GM21717 (cell line): ENCODE measurements around the gene RTP5.

ENCODE experiments used
- ATAC-seq: cut with Tn5 transposase; IDR thresholded peaks from one replicate; pipeline ENCODE4 v1.9.1; 2021; ENCODE audit warnings: mild to moderate bottlenecking, moderate library complexity; ENCODE audit not compliant: unreplicated experiment

The RTP5 gene

DNA sequence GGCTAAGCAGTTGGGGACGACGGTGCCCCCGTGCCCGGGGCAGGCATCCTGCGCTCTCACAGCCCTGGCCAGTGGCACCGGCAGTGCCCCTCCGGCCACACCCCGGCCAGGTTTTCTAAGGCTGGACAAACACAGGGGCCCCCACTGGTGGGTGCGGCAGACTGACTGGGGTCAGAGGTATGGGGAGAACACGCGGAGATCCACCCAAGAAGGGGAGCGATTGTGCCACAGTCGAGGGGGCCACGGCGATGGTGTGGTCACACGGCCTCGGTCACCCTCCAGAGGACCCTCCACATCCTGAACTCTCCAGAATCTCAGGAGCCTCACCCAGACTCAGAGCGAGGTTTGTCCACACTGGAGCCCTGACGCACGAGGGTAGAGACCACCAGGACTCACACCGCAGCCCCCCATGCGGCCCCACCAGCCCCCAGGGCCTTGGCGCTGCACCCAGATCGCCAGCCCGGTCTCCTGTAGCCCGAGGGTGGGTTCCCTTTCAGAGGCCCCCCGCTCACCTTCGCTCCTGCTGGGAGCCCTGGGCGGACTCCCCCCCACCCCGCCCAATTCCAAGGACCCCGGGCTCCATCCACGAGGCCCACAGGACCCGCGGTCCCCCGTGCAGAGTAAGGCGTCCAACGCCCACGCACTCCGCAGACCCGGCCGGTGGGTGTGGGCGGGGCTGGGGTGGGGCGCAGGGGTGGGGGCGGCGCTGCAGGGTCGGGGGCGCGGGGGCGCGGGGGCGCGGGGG lies 26.0 kb upstream of the RTP5 start:
- ATAC-seq = peak; percentile 7

DNA sequence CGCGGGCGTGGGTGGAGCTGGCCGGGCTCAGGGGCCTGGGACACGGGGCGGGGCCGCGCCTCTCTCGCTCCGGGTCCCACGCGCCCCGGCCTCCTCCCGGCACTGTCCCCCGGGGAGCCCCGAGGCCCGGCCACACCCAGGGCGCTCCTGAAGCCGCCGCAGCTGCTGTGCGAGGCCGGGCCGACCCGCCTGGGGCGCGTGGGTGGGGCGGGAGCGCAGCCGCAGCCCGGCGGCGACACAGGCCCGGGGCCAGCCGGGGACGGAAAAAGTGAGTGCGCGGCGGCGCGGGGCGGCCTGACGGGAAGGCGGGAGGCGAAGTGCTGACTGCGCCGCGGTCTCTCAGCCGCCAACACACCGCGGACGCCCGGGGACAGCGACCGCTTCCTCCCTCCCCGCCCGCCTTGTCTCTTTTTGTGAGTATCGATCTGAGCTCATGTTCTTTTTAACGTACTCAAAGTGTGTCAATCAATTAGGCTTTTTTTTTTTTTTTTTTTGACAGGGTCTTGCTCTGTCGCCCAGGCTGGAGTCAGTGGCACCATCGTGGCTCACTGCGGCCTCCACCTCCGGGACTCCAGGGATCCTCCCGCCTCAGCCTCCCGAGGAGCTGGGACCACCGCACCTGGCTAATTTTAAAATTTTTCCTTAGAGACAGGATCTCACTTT lies 25.3 kb upstream of the RTP5 start:
- ATAC-seq = peak; percentile 69

DNA sequence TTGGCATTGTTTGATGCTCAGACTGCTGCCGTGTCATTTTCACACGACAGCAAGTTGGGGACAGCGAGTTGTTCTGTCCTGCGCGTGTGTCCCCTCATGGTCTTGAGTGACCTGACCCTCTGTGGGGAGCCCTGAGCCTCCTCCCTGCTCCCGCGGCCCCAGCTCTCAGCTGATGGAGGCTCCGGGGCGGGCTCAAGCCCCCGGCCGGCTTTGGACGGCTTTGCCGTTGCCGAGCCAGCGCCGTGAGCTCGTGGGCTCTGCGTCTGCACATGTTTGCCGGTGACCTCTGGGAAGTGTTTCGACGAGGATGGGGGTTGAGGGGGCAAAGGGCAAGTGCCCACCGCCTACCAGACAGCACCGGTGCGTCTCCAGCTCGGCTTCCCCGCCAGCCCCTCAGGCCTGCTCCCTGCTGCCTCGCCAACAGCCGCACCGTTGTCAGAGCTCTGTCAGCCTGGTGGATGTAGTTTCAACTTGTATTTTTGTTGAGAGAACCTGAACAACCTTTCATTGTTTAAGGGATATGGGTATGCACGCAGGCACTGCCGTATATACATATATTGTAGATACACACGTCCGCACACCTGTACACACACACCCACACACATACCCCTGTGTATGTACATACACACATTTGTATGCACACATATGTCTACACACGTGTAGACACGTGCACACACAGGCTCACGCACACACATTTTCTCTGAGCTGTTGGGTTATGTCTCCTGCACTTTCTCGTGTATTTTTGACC lies 24.5 kb upstream of the RTP5 start:
- no peak for ATAC-seq

DNA sequence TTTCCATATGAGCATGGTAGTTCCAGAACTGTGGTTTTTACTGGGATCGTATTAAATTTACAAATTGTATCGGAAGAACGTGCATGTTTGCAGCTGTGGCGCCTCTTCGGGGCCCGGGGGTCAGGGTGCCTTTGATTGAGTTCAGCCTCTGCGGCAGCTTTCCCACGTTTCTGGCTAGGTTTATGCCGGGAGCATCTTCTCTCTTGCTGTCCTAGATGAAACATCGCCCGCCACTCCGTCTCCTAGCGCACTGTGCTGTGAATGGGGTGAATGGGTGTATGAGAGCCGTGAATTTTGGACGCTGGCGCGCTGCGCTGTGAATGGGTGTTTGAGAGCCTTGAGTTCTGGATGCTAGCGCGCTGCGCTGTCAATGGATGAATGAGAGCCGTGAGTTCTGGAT lies 23.1 kb upstream of the RTP5 start:
- no peak for ATAC-seq

DNA sequence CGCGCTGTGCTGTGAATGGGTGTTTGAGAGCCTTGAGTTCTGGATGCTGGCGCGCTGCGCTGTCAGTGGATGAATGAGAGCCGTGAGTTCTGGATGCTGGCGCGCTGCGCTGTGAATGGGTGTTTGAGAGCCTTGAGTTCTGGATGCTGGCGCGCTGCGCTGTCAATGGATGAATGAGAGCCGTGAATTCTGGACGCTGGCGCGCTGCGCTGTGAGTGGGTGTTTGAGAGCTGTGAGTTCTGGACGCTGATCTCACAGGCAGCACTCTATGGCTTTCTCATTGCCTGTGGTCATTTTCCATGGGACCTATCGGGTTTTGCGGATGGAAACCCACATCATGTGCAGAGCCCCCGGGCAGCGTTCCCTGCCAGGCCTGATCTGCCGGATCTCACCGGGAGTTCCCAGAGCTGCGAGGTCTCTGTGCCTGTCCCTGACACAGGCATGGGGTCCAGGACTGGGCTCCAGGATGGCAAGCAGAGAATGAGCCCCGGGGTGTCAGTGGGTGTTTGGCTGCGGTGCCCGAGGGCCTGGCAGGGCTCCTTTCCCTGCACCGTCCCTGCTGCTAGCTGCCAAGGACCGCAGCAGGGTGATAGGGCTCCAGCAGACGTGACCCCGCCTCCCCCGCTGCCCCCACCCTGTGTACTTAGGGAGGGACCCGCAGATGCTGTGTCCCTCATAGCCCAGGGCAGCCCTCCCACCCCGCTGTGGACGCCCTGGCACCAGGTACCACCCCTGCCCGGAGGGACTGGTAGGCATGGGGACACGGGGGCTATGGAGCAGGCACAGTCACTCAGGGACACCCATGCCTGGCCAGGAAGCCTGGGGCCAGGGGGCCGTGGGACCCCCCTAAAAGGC lies 20.5 kb upstream of the RTP5 start:
- ATAC-seq = no peak

DNA sequence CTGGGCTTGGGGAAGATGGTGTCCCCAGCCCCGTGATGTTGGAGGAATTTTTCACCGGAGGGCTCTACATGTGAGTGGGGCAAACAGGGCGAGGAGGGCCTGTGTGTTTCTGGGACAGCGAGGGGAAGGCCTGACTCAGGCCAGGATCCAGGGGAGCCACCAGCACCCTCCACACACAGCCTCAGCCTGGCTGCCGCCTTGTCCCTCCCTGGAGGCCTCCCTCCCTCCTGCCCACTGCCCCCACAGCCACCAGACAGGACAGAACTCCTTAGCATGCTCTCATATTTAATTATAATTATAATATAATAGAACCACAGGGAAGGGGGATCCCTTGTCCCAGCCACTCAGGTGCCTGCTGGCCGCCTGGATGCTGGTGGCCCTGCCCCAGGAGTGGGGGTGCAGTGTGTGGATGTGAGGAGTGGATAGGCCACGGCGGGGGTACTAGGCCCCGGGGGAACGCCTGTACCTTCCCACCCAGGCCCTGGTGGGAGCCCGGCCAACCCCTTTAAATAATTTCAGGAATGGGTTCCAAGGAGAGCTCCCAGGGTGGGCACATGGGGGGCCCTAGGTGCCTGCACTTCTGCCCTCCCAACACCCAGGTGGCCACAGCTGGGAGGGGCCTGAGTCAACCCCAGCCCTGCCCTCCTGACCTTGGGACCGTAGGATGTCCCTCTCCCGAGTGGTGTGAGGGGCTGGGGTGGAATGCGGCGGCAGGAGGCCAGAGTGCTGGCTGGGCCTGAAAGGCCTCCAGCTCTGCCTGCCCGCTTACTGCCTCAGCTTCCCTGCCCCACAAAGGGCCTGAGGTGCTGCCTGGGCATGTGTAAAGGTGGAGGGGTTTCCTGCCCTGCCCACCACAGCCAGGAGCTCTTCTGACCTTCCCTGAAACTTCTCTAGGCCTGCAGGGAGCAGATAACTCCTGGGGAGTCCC lies 19.6 kb upstream of the RTP5 start:
- no peak for ATAC-seq

DNA sequence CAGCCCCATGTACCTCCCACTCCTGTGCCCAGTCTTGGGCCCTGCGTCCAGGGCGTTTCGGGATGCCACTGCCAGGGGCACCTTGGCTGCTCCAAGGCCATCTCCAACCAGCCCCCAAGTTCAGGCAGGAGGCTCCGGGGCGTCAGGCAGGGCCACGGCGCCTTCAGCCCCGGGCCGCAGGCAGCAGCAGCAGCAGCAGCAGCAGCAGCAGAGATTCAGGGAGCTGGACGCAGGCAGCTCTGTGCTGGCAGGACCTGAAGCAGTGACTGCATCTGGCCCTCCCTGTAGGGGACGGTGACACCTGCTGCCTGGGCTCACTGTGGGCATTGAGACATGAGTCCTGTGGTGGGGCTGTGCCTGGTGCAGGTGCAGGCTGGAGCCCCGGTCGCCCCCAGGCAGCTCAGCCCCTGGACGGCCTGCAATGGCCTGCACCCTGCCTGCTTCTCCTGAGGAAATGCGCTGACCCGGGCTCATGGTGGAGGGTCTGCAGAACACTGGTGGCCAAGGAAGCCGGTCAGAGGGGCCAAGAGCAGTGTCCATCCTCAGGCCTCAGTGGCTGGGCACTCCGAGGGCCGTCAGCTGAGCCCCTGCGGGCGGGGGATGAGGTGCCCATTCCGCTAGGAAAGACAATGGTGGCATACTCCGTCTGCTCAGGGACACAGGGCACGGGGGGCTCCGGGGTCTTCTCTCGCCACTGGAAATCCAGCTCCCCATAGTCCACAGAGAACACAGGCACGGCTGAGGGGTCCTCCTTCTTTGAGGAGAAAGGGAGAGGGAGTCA lies 18.8 kb upstream of the RTP5 start:
- no peak for ATAC-seq

DNA sequence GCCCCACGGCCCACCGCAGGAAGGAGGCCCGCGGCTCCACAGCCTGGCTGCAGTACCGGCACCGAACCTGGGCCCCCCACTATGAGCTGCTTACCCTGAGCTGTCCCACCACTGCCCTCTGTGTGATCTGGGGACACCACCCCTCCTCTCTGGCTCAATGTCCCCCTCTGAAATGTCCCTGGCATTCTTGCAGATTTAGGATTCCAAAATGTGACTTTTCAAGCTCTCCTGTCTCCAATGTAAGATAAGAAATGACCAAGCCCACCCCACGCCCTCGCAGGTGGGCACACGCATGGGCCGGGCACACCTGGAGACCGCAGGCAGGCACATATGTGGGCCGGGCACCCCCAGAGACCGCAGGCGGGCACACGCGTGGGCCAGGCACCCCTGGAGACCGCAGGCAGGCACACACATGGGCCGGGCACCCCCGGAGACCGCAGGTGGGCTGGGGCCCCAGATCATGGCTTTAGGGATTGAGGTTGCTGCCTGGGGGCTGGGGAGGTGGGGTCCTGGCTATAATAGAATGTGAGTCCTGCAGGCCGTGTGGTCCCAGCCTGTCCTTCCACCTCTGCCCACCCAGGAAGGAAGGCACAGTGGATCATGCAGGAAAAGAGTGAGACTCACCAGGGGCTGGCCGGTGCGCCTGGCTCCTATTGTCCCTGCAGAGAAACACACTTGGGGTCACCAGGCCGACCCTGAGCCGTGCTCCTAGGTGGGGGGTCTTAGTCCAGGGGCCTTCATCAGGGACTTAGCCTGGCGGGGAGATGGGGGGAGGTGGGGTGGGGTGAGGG lies 18.0 kb upstream of the RTP5 start:
- no peak for ATAC-seq

DNA sequence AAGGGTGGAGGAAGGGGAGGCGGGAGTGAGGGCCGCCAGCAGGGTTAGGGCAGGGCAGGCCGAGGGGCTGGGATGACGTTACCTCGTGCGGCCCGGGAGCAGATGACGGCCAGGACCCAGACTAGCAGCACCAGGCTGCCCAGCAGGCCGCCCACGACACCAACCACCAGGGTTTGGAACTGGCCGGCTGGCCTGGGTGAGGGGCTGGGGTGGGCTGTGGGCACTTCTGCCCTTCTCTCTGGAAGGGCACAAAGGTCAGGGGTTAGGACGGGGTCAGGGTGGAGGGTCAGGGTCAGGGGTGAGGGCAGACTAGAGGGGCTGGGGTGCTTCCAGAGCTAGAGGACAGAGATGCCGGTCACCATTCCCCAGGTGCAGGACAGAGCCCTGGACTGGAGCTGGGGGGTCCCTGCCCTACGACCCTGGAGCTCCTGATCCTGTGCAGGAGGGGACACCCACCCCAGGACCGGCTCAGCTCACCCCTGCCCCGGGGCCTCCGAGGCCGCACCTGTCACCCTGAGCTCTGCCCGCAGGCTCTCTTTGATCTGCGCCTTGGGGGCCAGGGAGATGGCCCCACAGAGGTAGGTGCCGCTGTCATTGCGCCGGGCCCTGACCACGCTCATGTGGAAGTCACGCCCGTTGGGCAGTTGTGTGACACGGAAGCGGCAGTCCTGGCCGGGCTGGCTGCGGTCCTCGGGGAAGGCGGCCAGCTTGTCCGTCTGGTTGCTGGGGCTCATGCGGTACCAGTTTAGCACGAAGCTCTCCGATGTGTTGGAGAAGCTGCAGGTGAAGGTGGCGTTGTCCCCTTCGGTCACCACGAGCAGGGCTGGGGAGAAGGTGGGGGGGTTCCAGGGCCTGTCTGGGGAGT lies 17.2 kb upstream of the RTP5 start:
- no peak for ATAC-seq

DNA sequence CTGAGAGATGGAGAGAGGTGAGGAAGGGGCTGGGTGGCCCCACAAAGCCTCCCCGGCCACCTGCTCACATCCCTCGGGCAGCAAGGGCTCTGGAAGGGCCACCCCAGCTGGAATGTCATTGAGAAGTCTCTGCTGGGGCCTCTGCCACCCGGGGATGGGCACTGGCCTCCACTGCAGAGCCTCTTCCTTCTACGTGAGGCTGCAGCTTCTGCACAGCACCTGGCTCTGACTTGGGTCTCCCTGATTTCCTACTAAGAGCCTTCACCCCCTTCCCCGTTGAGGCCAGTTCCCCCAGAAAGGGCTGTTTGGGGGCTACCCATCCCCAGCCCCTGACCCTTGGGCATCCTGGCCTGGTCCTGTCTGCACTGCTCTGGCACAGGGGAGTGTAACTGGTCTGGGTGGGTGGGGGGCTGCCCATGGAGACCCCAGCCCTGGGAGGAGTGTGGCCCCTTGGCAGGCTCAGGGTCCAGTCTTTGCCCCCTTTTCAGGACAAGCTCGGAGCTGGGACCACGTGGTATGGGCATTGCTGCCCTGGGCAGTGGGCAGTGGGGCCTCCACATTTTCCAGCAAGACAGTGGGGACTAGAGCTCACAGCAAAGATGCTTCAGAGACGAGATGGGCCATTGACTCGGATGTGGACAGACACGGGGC lies 16.4 kb upstream of the RTP5 start:
- no peak for ATAC-seq

DNA sequence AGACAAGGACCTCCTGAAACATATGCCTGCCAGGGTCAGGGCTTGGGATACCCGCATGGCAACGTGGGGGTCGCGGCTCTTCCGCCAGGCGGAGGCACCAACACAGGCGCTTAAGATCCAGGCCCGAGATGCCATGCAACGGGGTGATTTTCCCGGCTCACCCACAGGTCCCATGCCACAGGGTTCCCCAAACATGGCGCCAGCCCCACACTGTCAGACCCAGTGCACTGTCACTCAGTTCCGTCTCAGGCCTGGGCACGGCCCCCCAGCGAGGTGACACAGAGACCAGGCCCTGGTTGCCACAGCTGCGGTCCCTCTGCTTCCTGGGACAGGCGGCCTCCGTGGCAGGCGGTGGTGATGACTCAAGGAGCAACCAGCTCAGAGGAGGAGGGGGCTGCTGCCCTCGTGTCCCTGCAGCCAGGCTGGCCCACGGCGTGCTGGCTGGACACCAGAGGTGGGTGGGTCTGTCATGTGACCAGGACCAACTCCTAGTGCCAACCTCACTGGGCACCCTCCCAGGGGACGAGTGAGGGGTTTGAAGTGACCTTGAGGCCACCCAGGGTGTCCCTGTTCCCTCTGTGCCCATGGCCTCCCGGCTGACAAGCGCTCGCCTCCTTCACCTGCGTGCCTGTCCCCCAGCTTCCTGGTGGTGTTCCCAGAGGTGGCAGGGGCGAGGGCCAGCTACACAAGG lies 15.7 kb upstream of the RTP5 start:
- ATAC-seq = no peak

DNA sequence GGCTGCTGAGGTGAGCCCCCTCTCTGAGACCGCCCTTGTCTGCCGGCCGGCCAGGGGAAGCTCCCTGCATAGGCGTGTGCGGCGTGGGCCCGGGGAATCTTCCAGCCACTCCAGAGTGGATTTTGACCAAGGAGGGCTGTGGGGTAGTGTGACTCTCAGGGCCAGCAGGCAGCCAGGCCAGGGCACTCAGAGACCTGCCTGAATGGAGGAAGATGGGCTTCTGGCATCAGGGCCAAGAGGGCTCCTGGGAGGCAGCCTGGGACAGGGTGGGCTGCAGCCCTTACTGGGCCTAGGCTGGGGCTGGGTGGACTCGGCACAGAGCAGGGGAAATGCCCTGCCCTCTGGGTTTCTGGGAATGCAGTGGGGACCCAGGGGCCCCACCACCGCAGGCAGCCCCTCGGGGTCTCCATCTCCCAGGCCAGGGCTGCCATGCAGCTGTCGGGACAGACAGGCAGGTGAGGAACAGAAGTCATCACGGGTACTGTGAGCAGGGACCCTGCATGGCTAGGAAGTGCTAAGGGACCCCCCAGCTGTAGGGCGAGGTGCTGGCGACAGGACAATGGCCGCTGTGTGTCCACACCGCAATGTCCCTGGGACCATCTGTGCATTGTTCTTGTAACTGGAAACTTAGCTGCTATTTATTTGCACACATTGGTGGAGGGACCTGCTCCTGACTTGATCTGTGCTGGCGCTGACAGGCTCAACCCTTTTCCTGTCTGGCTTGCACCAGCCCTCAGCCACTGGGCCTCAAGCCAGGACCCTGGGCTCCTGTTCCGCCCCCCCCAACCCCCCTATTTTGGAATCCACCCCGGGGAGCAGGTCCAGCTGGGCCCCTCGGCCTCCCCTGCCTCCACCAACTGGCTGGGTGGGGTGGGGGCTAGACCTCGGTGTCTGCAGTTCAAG lies 14.9 kb upstream of the RTP5 start:
- ATAC-seq = no peak

DNA sequence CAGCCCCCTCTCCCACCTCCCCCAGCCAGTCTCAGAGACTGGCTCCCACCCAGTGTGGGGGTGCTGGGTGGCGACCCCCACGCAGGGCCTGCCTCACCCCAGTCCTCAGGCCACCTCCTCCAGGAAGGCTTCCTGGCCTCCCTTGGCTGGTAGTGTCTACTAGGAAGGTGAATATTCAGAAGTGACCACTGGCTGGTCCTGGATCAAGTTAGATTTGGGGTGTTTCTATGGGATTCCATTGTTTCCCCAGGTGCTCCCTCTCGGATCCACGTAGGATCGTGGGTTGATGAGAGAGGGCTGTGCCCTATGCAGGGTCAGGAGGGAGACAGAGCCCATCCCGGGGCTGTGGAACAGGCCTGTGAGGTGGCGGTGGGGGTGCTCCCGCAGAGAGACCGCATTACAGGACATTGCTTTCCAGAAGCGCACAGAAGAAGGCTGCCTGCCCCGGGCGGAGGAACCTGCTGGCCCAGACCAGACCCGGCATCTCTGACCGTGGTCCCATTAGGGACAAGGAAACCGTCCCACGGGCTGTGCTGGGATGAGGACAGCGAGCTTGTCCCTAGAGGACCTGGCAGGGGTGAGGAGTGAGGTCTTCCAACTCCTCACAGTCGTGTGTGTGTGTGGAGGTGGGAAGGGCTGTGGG lies 14.2 kb upstream of the RTP5 start:
- ATAC-seq = no peak

DNA sequence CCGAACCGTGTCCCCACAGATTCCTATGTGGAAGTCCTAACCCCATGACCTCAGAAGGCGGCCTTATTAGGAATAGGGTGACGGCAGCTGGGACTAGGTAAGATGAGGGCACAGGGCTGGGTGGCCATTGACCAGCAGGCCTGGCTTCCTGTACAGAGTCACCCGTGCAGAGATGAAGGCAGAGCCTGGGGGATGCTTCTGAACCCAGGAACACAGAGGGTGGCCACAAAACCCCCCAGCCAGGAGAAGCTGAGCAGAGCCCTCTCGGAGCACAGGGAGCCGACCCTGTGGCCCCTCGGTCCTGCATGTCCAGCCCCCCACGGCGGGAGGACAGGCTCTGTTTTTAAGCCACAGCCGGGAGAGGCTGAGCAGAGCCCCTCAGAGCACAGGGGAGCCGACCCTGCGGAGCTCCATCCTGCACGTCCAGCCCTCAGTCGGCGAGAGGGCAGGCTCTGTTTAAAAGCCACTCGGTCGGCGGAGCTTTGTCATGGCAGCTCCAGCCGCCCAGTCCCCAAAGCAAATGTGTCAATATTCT lies 13.6 kb upstream of the RTP5 start:
- no peak for ATAC-seq
